Measurements from ENCODE around the gene COPG2.

DNA sequence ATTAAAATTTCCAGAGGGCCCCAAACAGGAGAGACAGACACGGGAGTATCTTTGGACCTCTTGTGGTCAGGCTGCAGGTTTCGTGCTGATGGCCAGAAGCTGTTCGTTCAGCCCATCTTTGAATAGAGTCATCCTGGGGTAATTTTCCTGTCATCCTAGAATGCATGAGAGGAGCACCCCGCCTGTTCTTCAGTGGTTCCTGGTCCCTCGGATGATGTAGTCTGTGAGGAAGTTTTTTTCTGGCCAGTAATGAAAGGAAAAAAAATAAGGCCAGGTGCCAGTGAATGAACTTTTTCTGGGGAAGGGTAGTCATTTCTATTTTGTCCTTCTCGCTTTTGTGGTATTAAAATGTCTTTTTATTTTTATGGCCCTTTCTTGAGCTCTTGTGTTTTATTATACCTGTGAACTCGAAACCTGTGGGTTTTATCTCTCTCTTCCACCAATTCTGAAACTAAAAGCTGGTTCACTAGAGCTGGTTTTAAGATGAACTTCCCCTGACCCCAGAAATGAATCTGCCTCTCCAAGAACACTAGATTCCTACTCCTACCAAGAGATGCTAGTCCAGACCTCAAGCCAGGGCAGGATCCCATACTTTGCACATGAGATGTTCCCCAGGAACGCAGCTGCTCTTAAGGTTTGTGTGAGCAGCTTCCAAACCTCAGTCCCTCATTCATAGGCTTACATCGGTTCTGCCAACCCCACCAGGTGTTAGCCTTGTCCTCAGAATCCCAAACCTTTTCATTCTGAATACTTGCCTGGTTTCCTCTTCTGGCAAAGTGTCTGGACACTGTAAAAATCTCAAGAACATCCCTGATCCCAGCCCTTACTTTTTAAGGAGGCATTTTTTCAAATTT lies 192.0 kb downstream of the COPG2 start:
- TF ChIP-seq, protein P1, sequence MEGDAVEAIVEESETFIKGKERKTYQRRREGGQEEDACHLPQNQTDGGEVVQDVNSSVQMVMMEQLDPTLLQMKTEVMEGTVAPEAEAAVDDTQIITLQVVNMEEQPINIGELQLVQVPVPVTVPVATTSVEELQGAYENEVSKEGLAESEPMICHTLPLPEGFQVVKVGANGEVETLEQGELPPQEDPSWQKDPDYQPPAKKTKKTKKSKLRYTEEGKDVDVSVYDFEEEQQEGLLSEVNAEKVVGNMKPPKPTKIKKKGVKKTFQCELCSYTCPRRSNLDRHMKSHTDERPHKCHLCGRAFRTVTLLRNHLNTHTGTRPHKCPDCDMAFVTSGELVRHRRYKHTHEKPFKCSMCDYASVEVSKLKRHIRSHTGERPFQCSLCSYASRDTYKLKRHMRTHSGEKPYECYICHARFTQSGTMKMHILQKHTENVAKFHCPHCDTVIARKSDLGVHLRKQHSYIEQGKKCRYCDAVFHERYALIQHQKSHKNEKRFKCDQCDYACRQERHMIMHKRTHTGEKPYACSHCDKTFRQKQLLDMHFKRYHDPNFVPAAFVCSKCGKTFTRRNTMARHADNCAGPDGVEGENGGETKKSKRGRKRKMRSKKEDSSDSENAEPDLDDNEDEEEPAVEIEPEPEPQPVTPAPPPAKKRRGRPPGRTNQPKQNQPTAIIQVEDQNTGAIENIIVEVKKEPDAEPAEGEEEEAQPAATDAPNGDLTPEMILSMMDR (IDR thresholded peaks at IDR 0.05; ENCODE audit: low read depth, low read length, poor library complexity, severe bottlenecking), result no peak
- no peak for TF ChIP-seq EZH2phosphoT487 (IDR thresholded peaks at IDR 0.05; ENCODE audit: borderline replicate concordance, low read length)
